ENCODE data around the gene FLYWCH2. TPM values are rescaled to one million over a fixed set of nuclear protein-coding genes. Genes with fewer than 3 reads are reported as not detected.

The FLYWCH2 gene
- total and polyA plus RNA-seq, 2 of the 8 experiments (the other 6 are each of a cell fraction or from before 2014, with no cell fraction given), result 16.4 to 30.7 TPM

DNA sequence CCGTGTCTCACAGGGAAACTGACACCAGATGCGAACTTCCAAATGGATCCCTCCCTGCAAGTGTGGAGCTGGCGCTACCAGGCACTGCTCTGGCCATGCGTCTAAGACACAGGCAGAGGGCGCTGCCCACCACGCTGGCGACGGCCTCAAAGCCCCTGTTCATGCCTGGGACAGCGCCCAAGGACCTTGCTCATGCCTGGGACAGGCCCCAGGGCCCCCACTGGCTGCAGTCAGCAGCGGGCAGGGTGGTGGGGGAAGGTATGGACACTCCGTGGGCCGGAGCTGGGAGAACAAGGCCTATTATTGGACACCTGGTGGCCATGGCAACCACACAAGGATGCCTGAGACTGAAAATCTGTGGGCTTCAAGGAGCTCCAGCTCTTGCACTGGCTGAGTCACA is 44.1 kb upstream of the FLYWCH2 start (continued):
- TF ChIP-seq, protein P1, sequence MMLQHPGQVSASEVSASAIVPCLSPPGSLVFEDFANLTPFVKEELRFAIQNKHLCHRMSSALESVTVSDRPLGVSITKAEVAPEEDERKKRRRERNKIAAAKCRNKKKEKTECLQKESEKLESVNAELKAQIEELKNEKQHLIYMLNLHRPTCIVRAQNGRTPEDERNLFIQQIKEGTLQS (IDR thresholded peaks at IDR 0.05; ENCODE audit: insufficient read depth, low read depth, low read length), result no peak
- TF ChIP-seq, protein P2, sequence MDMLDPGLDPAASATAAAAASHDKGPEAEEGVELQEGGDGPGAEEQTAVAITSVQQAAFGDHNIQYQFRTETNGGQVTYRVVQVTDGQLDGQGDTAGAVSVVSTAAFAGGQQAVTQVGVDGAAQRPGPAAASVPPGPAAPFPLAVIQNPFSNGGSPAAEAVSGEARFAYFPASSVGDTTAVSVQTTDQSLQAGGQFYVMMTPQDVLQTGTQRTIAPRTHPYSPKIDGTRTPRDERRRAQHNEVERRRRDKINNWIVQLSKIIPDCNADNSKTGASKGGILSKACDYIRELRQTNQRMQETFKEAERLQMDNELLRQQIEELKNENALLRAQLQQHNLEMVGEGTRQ (IDR thresholded peaks at IDR 0.05; ENCODE audit: low read length), result no peak
- TF ChIP-seq ZNF274 (IDR thresholded peaks at IDR 0.05; ENCODE audit: borderline replicate concordance, extremely low read depth, low read length), result no peak
- peak; percentile 92 to 95 for TF ChIP-seq RAD21 (IDR thresholded peaks at IDR 0.05 in 1 of 2, conservative IDR thresholded peaks at IDR 0.05 in 1 of 2; ENCODE audit: low read depth in 2 of 2, low read length in 2 of 2)
- peak; percentile 74; the same call in 1 of the 2 replicates for TF ChIP-seq GABPA (IDR thresholded peaks at IDR 0.05; ENCODE audit: borderline replicate concordance, insufficient read depth, low read length)
- peak; percentile 14; the same call in 1 of the 2 replicates for TF ChIP-seq TBP (IDR thresholded peaks at IDR 0.05; ENCODE audit: low read depth, low read length)
- TF ChIP-seq TEAD4 (IDR thresholded peaks at IDR 0.05; ENCODE audit: low read depth, low read length), result no peak
- no peak; the same call in 1 of the 2 replicates for TF ChIP-seq TAF1 (IDR thresholded peaks at IDR 0.05; ENCODE audit: low read depth, low read length)
- no peak for TF ChIP-seq TCF12 (IDR thresholded peaks at IDR 0.05; ENCODE audit: low read depth, low read length)
